NCI-H526 treated with DMSO at 0.1 percent for 48 hours (cell line): ENCODE measurements around the gene MOB1B.
"Not testable (repeated sequence)": the region's sequence is repeated elsewhere in the genome, so short reads cannot be mapped to it uniquely, and the experiment has no call there.

Experiments used
- DNase-seq: peaks from one replicate; lab custom pipeline; 2025; lab: John Stamatoyannopoulos, UW

Gene MOB1B

GRCh38 chr4:70956549-70957210, 54.5 kb downstream of the MOB1B start:
- DNase-seq: no peak

- no peak for DNase-seq
Observed at GRCh38 chr4:70958681-70959080, 56.5 kb downstream of the MOB1B start.

- DNase-seq: peak; percentile 9
Observed at GRCh38 chr4:70969076-70969475, 66.9 kb downstream of the MOB1B start.

GRCh38 chr4:70976252-70976651, 74.1 kb downstream of the MOB1B start:
- DNase-seq: no peak

- DNase-seq: no peak
Observed at GRCh38 chr4:70979445-70980008, 77.4 kb downstream of the MOB1B start.

- no peak for DNase-seq
Observed at GRCh38 chr4:70980196-70980595, 78.0 kb downstream of the MOB1B start.

- no peak for DNase-seq
Observed at GRCh38 chr4:70984106-70984505, 81.9 kb downstream of the MOB1B start.

- DNase-seq: no peak
Observed at GRCh38 chr4:70984589-70984988, 82.4 kb downstream of the MOB1B start.

GRCh38 chr4:70991596-70991995, 89.4 kb downstream of the MOB1B start:
- DNase-seq: no peak

- peak; percentile 52 for DNase-seq
Observed at GRCh38 chr4:70992391-70992881, 90.3 kb downstream of the MOB1B start.

GRCh38 chr4:70993181-70994068, 91.3 kb downstream of the MOB1B start, which contains the start of gene DCK:
Gene DCK (plus strand): TSS chr4:70993649. CDS start chr4:70993836, 187 bp downstream.
- DNase-seq: peak; percentile 80

GRCh38 chr4:70994069-70994366, 91.8 kb downstream of the MOB1B start:
- DNase-seq: peak; percentile 46

GRCh38 chr4:70994387-70995099, 92.4 kb downstream of the MOB1B start:
- DNase-seq: no peak

GRCh38 chr4:70996018-70996360, 93.8 kb downstream of the MOB1B start:
- no peak for DNase-seq

GRCh38 chr4:70997036-70997435, 94.9 kb downstream of the MOB1B start:
- no peak for DNase-seq

GRCh38 chr4:70997546-70997945, 95.4 kb downstream of the MOB1B start:
- DNase-seq: no peak

- DNase-seq: not testable (repeated sequence)
Observed at GRCh38 chr4:70999639-71000038, 97.5 kb downstream of the MOB1B start.

- not testable (repeated sequence) for DNase-seq
Observed at GRCh38 chr4:71001363-71001762, 99.2 kb downstream of the MOB1B start.

GRCh38 chr4:71004281-71004851, 102.2 kb downstream of the MOB1B start:
- no peak for DNase-seq

- DNase-seq: not testable (repeated sequence)
Observed at GRCh38 chr4:71005025-71005424, 102.9 kb downstream of the MOB1B start.

GRCh38 chr4:71006203-71006907, 104.2 kb downstream of the MOB1B start:
- DNase-seq: no peak
